ENCODE data around the gene TEKTIP1.

The TEKTIP1 gene

DNA sequence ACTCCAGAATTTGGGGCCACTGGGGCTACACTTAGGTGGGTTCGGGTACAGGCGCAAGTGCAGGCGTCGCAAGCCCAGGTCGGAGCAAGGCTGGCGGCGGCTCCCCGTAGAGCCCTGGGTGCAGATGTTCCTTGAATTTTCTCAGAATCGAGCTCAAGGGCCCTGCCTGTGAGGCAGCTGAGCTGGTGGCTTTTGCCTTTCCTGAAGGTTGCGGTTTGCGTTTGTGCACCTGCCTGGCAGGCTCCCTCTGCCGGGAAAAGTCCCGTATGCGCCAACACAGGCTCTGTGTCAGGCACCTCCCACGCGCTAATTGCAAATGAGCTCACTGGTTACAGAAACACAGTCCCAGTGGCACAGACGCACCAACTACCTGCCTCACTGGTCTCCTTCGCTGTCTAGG is 44.4 kb upstream of the TEKTIP1 start:
- Histone ChIP-seq H3K36me3 (ENCODE audit: control insufficient read depth in 4 of 4, insufficient read depth in 4 of 4, low read length in 3 of 4) (peaks cover 2 to 63% (median 41%) of the 10 kb centered on the region in 4 experiments), H3K27me3 (replicated peaks in 2 of 5; ENCODE audit: control insufficient read depth in 4 of 5, insufficient read depth in 5 of 5, low read length in 4 of 5) (no peaks in the 10 kb centered on the region), H3K4me1 (ENCODE audit: control extremely low read depth in 1 of 4, control insufficient read depth in 4 of 4, insufficient read depth in 4 of 4, low read length in 3 of 4) (peaks cover 0 to 5% (median 2%) of the 10 kb centered on the region in 4 experiments), H3K27ac (ENCODE audit: insufficient read depth in 1 of 2, low read depth in 1 of 2, low read length in 2 of 2, poor library complexity in 1 of 2, severe bottlenecking in 2 of 2) (no peak overlapping the region), H3K4me3 (ENCODE audit: control insufficient read depth in 1 of 7, extremely low read depth in 1 of 7, insufficient read depth in 4 of 7, low read depth in 2 of 7, low read length in 6 of 7) (no peak overlapping the region), H3K9me3 (ENCODE audit: control extremely low read depth in 1 of 5, control insufficient read depth in 4 of 5, insufficient read depth in 2 of 5, low read depth in 1 of 5, low read length in 4 of 5) (no peaks in the 10 kb centered on the region)
- CTCF ChIA-PET, result interaction anchor here (0.6 to 2.6 kb wide), 2 partner anchors 10 to 160 kb away, joined by 3 to 13 read pairs; partner anchors contain the start of gene SMIM44
- POLR2A ChIA-PET, result interaction anchor here (0.7 kb wide), 1 partner anchor 171 kb away, joined by 8 read pairs; no protein-coding TSS in a partner anchor
- no peak for DNase-seq
- 96% methylated on average over 18 of the region's 18 CpGs for WGBS (ENCODE audit: insufficient coverage)

DNA sequence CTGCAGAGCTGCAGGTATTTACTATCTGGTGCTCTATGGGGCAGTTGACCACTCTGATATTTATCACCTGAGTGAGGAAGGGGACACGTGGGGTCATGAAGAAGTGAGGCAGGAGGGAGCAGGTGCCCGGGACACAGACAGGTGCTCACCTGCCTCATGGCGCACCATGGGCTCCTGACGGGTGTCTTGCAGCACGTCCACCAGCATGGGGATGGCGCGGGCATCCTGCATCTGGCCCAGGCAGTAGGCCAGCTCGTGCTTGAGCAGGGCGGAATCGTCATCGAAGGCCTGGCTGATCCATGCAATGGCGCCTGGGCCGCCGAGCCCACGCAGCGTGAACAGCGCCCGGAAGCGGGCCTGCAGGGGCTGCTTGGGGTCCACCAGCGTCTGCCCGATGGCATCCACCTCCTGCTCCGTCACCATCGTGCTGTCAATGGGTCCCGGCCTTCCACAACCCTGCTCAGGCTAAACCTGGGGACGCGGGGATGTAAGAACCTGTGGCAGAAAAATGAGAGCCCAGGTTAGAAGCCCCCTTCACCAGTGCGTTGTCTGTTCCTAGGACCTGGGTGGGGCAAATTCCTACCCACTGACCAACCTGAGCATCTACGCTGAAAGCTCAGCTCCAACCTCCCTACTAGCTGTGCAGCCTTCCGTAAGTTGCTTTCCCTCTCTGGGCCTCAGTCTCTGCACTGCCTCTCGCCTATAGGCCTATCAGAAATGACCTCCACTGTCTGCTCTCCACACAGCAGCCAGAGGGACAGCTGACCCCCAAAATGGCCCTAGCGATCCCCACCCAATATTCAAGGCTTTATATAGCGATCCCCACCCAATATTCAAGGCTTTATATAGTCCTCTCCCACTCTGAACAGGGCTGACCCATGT is 42.3 kb upstream of the TEKTIP1 start:
- DNase-seq, result no peak
- 96% methylated on average over 31 of the region's 32 CpGs for WGBS (ENCODE audit: insufficient coverage)
- ChIA-PET CTCF (interaction anchor here (1.1 to 7.1 kb wide), 2 partner anchors 12 to 15 kb away, joined by 3 to 38 read pairs; partner anchors contain the start of gene SMIM44), POLR2A (no interaction called here)
- peaks cover 2 to 50% (median 34%) of the 10 kb centered on the region in 4 experiments for H3K36me3 ChIP-seq (ENCODE audit: control insufficient read depth in 4 of 4, insufficient read depth in 4 of 4, low read length in 3 of 4)
- H3K9me3 ChIP-seq (ENCODE audit: control extremely low read depth in 1 of 5, control insufficient read depth in 4 of 5, insufficient read depth in 2 of 5, low read depth in 1 of 5, low read length in 4 of 5), result no peaks in the 10 kb centered on the region
- H3K4me1 ChIP-seq (ENCODE audit: control extremely low read depth in 1 of 4, control insufficient read depth in 4 of 4, insufficient read depth in 4 of 4, low read length in 3 of 4), result peaks cover 0 to 13% (median 11%) of the 10 kb centered on the region in 4 experiments
- H3K4me3 ChIP-seq (ENCODE audit: control insufficient read depth in 1 of 7, extremely low read depth in 1 of 7, insufficient read depth in 4 of 7, low read depth in 2 of 7, low read length in 6 of 7), result no peak overlapping the region
- no peaks in the 10 kb centered on the region for H3K27me3 ChIP-seq (replicated peaks in 2 of 5; ENCODE audit: control insufficient read depth in 4 of 5, insufficient read depth in 5 of 5, low read length in 4 of 5)
- no peak overlapping the region for H3K27ac ChIP-seq (ENCODE audit: insufficient read depth in 1 of 2, low read depth in 1 of 2, low read length in 2 of 2, poor library complexity in 1 of 2, severe bottlenecking in 2 of 2)

DNA sequence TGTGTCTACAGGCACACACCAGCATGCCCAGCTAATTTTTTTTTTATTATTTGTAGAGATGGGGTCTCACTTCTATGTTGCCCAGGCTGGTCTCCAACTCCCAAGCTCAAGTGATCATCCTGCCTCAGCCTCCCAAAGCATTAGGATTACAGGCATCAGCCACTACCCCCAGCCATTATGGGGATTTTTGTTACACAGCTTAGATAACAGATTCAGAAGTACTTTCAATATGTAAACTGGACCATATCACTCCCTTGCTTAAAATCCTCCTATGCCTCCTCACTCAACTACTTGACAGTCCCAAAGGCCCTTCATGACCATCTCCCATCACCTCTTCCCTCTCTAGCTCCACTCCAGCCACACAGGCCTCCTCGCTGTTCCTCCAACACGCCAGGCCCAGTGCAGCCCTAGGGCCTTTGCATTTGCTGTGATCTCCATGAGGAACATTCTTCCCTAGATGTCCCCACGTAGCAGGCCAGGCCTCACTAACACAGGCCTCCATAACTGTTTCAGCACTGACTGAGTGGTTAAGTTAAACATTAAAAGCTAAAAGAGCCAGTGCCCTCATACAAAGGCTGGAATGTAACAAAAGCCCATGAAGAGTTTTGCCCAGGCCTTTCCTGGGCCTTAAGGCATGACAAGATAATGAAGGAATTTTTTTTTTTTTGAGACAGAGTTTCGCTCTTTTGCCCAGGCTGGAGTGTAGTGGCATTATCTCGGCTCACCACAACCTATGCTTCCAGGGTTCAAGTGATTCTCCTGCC is 41.0 kb upstream of the TEKTIP1 start:
- POLR2A ChIA-PET, result interaction anchor here (1.2 kb wide), 1 partner anchor 18 kb away, joined by 4 read pairs; no protein-coding TSS in a partner anchor
- no peak overlapping the region for H3K4me3 ChIP-seq (ENCODE audit: control insufficient read depth in 1 of 7, extremely low read depth in 1 of 7, insufficient read depth in 4 of 7, low read depth in 2 of 7, low read length in 6 of 7)
- no peaks in the 10 kb centered on the region for H3K9me3 ChIP-seq (ENCODE audit: control extremely low read depth in 1 of 5, control insufficient read depth in 4 of 5, insufficient read depth in 2 of 5, low read depth in 1 of 5, low read length in 4 of 5)
- no peak for DNase-seq
- CTCF ChIA-PET, result interaction anchor here (7.1 kb wide), 1 partner anchor 13 kb away, joined by 38 read pairs; the partner anchor contains the start of gene SMIM44
- H3K27me3 ChIP-seq (replicated peaks in 2 of 5; ENCODE audit: control insufficient read depth in 4 of 5, insufficient read depth in 5 of 5, low read length in 4 of 5), result no peaks in the 10 kb centered on the region
- H3K27ac ChIP-seq (ENCODE audit: insufficient read depth in 1 of 2, low read depth in 1 of 2, low read length in 2 of 2, poor library complexity in 1 of 2, severe bottlenecking in 2 of 2), result no peak overlapping the region
- H3K36me3 ChIP-seq (ENCODE audit: control insufficient read depth in 4 of 4, insufficient read depth in 4 of 4, low read length in 3 of 4), result peaks cover 0 to 38% (median 23%) of the 10 kb centered on the region in 4 experiments
- 93% methylated on average over 5 of the region's 5 CpGs for WGBS (ENCODE audit: insufficient coverage)
- H3K4me1 ChIP-seq (ENCODE audit: control extremely low read depth in 1 of 4, control insufficient read depth in 4 of 4, insufficient read depth in 4 of 4, low read length in 3 of 4), result peaks cover 0 to 13% (median 11%) of the 10 kb centered on the region in 4 experiments

DNA sequence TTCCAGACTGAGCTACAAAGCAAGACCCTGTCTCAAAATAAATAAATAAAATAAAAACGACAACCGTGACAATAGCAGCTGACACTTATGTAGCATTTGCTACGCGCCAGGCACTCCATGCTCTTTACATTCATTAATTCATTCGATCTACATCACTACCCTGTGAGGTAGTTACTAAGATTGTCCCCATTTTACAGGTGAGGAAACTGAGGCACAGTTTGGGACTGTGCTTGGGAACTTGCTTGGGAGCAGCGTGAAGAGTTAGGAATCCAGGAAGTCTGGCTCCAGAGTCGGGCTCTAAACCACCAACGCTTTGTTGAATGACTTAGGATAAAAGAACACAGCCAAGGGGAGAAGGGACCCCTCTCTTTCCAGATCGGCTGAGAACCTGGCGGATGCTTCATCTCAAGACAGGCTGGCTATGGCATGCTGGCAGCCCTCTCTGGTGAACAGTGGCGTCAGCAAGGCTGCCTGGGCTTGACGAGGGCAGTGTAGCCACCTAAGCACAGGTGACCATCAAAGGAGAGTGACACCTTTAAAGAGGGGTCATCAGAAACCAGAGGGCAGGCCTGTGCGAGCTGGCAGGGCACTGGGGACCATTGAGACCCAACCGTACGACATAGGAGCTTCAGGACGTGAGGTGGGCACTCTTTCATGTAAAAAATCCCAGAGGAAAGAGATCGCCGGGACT is 39.1 kb upstream of the TEKTIP1 start:
- ChIA-PET POLR2A (interaction anchor here (0.6 to 1.2 kb wide), 3 partner anchors 20 to 224 kb away, joined by 3 read pairs; no protein-coding TSS in a partner anchor), CTCF (interaction anchor here (1.5 to 7.1 kb wide), 3 partner anchors 15 to 27 kb away, joined by 5 to 38 read pairs (median 13); partner anchors contain the start of genes SMIM24 and SMIM44)
- H3K27me3 ChIP-seq (replicated peaks in 2 of 5; ENCODE audit: control insufficient read depth in 4 of 5, insufficient read depth in 5 of 5, low read length in 4 of 5), result no peaks in the 10 kb centered on the region
- peak in 2 of 3 donors; percentile 28 to 30 for DNase-seq
- peaks cover 0 to 15% (median 14%) of the 10 kb centered on the region in 4 experiments for H3K4me1 ChIP-seq (ENCODE audit: control extremely low read depth in 1 of 4, control insufficient read depth in 4 of 4, insufficient read depth in 4 of 4, low read length in 3 of 4)
- H3K9me3 ChIP-seq (ENCODE audit: control extremely low read depth in 1 of 5, control insufficient read depth in 4 of 5, insufficient read depth in 2 of 5, low read depth in 1 of 5, low read length in 4 of 5), result no peaks in the 10 kb centered on the region
- H3K36me3 ChIP-seq (ENCODE audit: control insufficient read depth in 4 of 4, insufficient read depth in 4 of 4, low read length in 3 of 4), result peaks cover 0 to 23% (median 11%) of the 10 kb centered on the region in 4 experiments
- peak overlapping the region; percentile 98 to 99 for H3K27ac ChIP-seq (ENCODE audit: insufficient read depth in 1 of 2, low read depth in 1 of 2, low read length in 2 of 2, poor library complexity in 1 of 2, severe bottlenecking in 2 of 2)
- peak overlapping the region; percentile 80 to 99 (median 90) for H3K4me3 ChIP-seq (ENCODE audit: control insufficient read depth in 1 of 7, extremely low read depth in 1 of 7, insufficient read depth in 4 of 7, low read depth in 2 of 7, low read length in 6 of 7)
- 34% methylated on average over 14 of the region's 18 CpGs for WGBS (ENCODE audit: insufficient coverage)

DNA sequence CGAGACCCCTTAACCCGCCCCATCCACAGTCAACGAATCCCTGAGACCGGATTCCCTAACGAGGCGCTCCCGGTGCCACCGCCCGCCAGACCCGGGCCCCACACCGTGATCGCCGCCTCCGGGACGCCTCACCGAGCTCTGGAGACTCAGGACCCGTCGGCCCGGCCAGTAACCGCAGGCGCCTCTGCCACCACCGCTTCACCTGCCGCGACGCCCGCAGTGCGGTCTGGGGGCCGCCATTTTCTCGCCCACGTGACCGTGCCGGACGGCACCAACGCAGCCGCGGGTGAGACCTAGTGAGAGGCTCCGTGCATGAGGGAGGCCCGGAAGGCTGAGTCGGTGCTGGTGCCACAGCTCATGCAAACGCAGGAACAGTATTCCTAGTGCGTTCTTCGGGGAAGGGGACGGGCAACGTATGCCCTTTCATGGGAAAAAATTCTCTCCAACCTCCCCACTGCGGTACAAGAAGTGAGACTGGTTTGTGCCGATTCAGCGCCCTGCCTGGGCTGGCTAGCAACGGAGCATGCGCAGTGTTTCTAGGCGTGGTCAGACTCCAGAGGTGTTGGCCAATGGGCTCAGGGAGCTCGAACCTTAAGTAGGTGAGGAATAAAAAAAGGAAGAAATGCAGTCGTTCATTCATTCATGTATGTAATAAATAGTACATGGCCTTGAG is 38.4 kb upstream of the TEKTIP1 start, which contains the start of gene DOHH:
Gene DOHH (minus strand): TSS at position 246 of the 673 bp plus-strand sequence. CDS start 3,860 bp downstream, outside the sequence.
- H3K36me3 ChIP-seq (ENCODE audit: control insufficient read depth in 4 of 4, insufficient read depth in 4 of 4, low read length in 3 of 4), result peaks cover 0 to 18% (median 9%) of the 10 kb centered on the region in 4 experiments
- POLR2A ChIA-PET, result interaction anchor here (1.1 to 1.2 kb wide), 2 partner anchors 21 to 22 kb away, joined by 3 read pairs; no protein-coding TSS in a partner anchor
- 0% methylated on average over 49 of the region's 52 CpGs for WGBS (ENCODE audit: insufficient coverage)

More for the DNA sequence above, 38.4 kb upstream of the TEKTIP1 start, which contains the start of gene DOHH:
- Histone ChIP-seq H3K27me3 (replicated peaks in 2 of 5; ENCODE audit: control insufficient read depth in 4 of 5, insufficient read depth in 5 of 5, low read length in 4 of 5) (no peaks in the 10 kb centered on the region), H3K4me1 (ENCODE audit: control extremely low read depth in 1 of 4, control insufficient read depth in 4 of 4, insufficient read depth in 4 of 4, low read length in 3 of 4) (peaks cover 0 to 22% (median 20%) of the 10 kb centered on the region in 4 experiments), H3K27ac (ENCODE audit: insufficient read depth in 1 of 2, low read depth in 1 of 2, low read length in 2 of 2, poor library complexity in 1 of 2, severe bottlenecking in 2 of 2) (peak within 1 kb of the TSS; percentile 98 to 99), H3K4me3 (ENCODE audit: control insufficient read depth in 1 of 7, extremely low read depth in 1 of 7, insufficient read depth in 4 of 7, low read depth in 2 of 7, low read length in 6 of 7) (peak within 1 kb of the TSS; percentile 80 to 99 (median 90)), H3K9me3 (ENCODE audit: control extremely low read depth in 1 of 5, control insufficient read depth in 4 of 5, insufficient read depth in 2 of 5, low read depth in 1 of 5, low read length in 4 of 5) (no peaks in the 10 kb centered on the region)
- DNase-seq, result peak; percentile 97 to 99 (median 97)
- CTCF ChIA-PET, result interaction anchor here (0.8 to 7.1 kb wide), 4 partner anchors 14 to 28 kb away, joined by 3 to 38 read pairs (median 9); partner anchors contain the start of genes SMIM24 and SMIM44

Data from common myeloid progenitor, CD34-positive (primary cell).